AG10803 (cell line): ENCODE data around the gene TDRD9.

Experiments
- DNase-seq: peaks from one replicate; pipeline ENCODE4 v3.0.0; 2010; ENCODE audit warnings: low read depth
- H3K4me3 ChIP-seq: 2 replicates; pipeline ENCODE4 v1.5.1; 2011; ENCODE audit warnings: mild to moderate bottlenecking, low read length, control low read depth
- CTCF ChIP-seq: conservative IDR thresholded peaks from 2 replicates; pipeline ENCODE4 v1.5.1; 2011; ENCODE audit warnings: mild to moderate bottlenecking, low read length, control low read depth, inconsistent platforms

TDRD9 gene

GRCh38 chr14:104081261-104081835, 153.1 kb downstream of the TDRD9 start:
- H3K4me3 ChIP-seq: no peak overlapping the region
- DNase-seq: no peak
- no peak for TF ChIP-seq CTCF

- no peak for TF ChIP-seq CTCF
- no peak overlapping the region for H3K4me3 ChIP-seq
- no peak for DNase-seq
These were observed 153.8 kb downstream of the TDRD9 start for GRCh38 chr14:104081951-104082464.

DNA sequence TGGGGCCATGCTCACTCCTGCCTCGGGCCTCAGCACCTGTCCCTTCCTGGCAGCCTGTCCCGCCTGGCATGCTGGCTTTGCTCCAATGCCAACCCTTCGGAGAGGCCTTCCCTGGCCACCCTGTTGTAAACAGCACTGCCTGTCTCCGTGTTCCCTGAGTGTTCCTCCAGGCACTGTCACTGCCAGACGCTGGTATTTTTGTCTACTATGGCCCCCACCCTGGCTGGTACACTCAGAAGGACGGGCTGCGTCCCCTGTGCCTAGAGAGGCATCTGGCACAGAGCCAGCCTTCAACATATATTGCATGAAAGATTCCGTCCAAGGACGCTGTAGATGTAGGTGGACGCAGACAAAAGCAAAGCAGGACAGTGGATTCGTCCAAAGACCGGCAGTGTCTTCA, 154.6 kb downstream of the TDRD9 start:
- TF ChIP-seq CTCF: no peak
- DNase-seq: no peak
- H3K4me3 ChIP-seq: no peak overlapping the region

GRCh38 chr14:104084251-104085002, 156.2 kb downstream of the TDRD9 start:
- no peak for TF ChIP-seq CTCF
- no peak overlapping the region for H3K4me3 ChIP-seq
- DNase-seq: no peak

GRCh38 chr14:104085032-104085888, 157.0 kb downstream of the TDRD9 start, which contains the start of gene ASPG:
ASPG (plus strand) TSS chr14:104085700; CDS start chr14:104085771, 71 bp downstream.
- no peak for TF ChIP-seq CTCF
- H3K4me3 ChIP-seq: no peak within 1 kb of the TSS
- DNase-seq: no peak

- H3K4me3 ChIP-seq: no peak overlapping the region
- no peak for TF ChIP-seq CTCF
These were observed 157.6 kb downstream of the TDRD9 start for GRCh38 chr14:104085889-104086201.

More at GRCh38 chr14:104085889-104086201, 157.6 kb downstream of the TDRD9 start:
- DNase-seq: no peak
